Activated CD8-positive, alpha-beta T cell treated with anti-CD3 and anti-CD28 coated beads for 36 hours (primary cell): ENCODE data around the gene UBXN1. TPM values are rescaled to one million over a fixed set of nuclear protein-coding genes. Genes with fewer than 3 reads are reported as not detected.
A peak's percentile ranks its signal among the peaks of the same experiment; 100 is the strongest.
"Not testable (repeated sequence)": the region's sequence is repeated elsewhere in the genome, so short reads cannot be mapped to it uniquely, and the experiment has no call there.

Source experiments
- ATAC-seq: fragments of 200-7000 bp; cut with Tn5 transposase; one replicate; pipeline ENCODE4 v1.10.0; 2021; ENCODE audit warnings: mild to moderate bottlenecking, moderate library complexity
- CTCF ChIA-PET: fragments of 350-600 bp; sonication (Branson Sonifier 250); formaldehyde crosslinking; loops from one replicate; lab custom pipeline; 2021; ENCODE audit warnings: antibody characterized with exemption; lab: Charles Lee
- POLR2A ChIA-PET: fragments of 350-600 bp; sonication (Branson Sonifier 250); formaldehyde crosslinking; loops from one replicate; lab custom pipeline; 2021; ENCODE audit warnings: antibody characterized with exemption; lab: Charles Lee
- DNase-seq: peaks from one replicate; pipeline ENCODE4 v3.0.0-alpha.2; 2020
- H3K27ac Mint-ChIP-seq: one replicate; pipeline ENCODE4 v1.8.0; 2021; ENCODE audit warnings: mild to moderate bottlenecking, mixed read lengths
- H3K27me3 Mint-ChIP-seq: one replicate; pipeline ENCODE4 v1.8.0; 2021; ENCODE audit warnings: mixed read lengths
- H3K36me3 Mint-ChIP-seq: one replicate; pipeline ENCODE4 v1.8.0; 2021; ENCODE audit warnings: low read depth, mixed read lengths
- H3K4me1 Mint-ChIP-seq: one replicate; pipeline ENCODE4 v1.8.0; 2021; ENCODE audit warnings: low read depth, mixed read lengths
- H3K4me3 Mint-ChIP-seq: one replicate; pipeline ENCODE4 v1.8.0; 2021; ENCODE audit warnings: mild to moderate bottlenecking, moderate library complexity, mixed read lengths
- H3K9me3 Mint-ChIP-seq: one replicate; pipeline ENCODE4 v1.8.0; 2021; ENCODE audit warnings: mixed read lengths
- intact Hi-C: fragments of 100-400 bp; cut with micrococcal nuclease; formaldehyde crosslinking; loops from one replicate; pipeline ENCODE4 v1.10.0; 2022
- total RNA-seq, 2 experiments: library from RNA; stranded (reverse); gene quantifications; one replicate each; pipeline ENCODE4 v1.2.3, GENCODE V29; 2021
- TF ChIP-seq, protein P1 (sequence below): fragments of 200-600 bp; IDR thresholded peaks from one replicate; pipeline ENCODE4 v1.8.0; 2022; ENCODE audit warnings: antibody characterized with exemption, mild to moderate bottlenecking

The UBXN1 gene
- total RNA-seq, 2 experiments from 2014 or later = 104 to 120 TPM

- Mint-ChIP-seq H3K27me3 (no peaks in the 10 kb centered on the region), H3K4me1 (peaks cover 39% of the 10 kb centered on the region), H3K4me3 (peak overlapping the region; percentile 84), H3K27ac (peak overlapping the region; percentile 77), H3K9me3 (no peaks in the 10 kb centered on the region), H3K36me3 (peaks cover 39% of the 10 kb centered on the region)
- ATAC-seq = no peak
- DNase-seq = no peak
- TF ChIP-seq, protein P1, sequence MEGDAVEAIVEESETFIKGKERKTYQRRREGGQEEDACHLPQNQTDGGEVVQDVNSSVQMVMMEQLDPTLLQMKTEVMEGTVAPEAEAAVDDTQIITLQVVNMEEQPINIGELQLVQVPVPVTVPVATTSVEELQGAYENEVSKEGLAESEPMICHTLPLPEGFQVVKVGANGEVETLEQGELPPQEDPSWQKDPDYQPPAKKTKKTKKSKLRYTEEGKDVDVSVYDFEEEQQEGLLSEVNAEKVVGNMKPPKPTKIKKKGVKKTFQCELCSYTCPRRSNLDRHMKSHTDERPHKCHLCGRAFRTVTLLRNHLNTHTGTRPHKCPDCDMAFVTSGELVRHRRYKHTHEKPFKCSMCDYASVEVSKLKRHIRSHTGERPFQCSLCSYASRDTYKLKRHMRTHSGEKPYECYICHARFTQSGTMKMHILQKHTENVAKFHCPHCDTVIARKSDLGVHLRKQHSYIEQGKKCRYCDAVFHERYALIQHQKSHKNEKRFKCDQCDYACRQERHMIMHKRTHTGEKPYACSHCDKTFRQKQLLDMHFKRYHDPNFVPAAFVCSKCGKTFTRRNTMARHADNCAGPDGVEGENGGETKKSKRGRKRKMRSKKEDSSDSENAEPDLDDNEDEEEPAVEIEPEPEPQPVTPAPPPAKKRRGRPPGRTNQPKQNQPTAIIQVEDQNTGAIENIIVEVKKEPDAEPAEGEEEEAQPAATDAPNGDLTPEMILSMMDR = no peak
- ChIA-PET POLR2A (interaction anchor here (0.7 to 6.3 kb wide), 14 partner anchors 8 to 176 kb away, joined by 3 to 41 read pairs (median 4); partner anchors contain the start of genes LBHD1, SLC3A2, TMEM223 and TUT1), CTCF (interaction anchor here (0.9 to 2.9 kb wide), 7 partner anchors 11 to 281 kb away, joined by 3 to 12 read pairs (median 7); partner anchors contain the start of genes C11orf98, CSKMT and TMEM179B)
- intact Hi-C loops = no loop called here
Observed at GRCh38 chr11:62705413-62705812, 26.5 kb upstream of the UBXN1 start.

GRCh38 chr11:62703921-62704320 is 25.0 kb upstream of the UBXN1 start:
- ATAC-seq, H3K4me3 Mint-ChIP-seq, H3K27me3 Mint-ChIP-seq, DNase-seq, intact Hi-C loops, H3K9me3 Mint-ChIP-seq, H3K27ac Mint-ChIP-seq: not testable (repeated sequence)
- POLR2A ChIA-PET = interaction anchor here (1.4 to 1.8 kb wide), 2 partner anchors 40 to 137 kb away, joined by 4 to 5 read pairs; partner anchors contain the start of gene C11orf98
- Mint-ChIP-seq H3K36me3 (peaks cover 32% of the 10 kb centered on the region), H3K4me1 (peaks cover 32% of the 10 kb centered on the region)
- CTCF ChIA-PET = interaction anchor here (0.6 to 2.5 kb wide), 2 partner anchors 10 to 24 kb away, joined by 3 to 16 read pairs; no protein-coding TSS in a partner anchor

DNA sequence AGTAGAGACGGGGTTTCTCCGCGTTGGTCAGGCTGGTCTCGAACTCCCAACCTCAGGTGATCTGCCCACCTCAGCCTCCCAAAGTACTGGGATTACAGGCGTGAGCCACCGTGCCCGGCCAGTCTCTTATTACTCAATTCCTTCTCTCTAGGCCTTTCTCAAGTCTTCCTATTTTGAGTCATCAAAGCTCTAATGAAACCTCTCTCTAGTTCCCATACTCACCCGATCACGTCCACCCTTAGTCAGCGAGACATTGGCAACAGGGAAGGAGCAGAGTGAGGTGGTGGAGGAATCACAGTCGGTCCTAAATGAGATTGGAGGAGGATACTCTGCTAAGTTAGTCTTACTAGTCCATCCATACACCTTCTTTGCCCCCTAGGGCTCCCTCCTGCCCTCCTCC is 23.4 kb upstream of the UBXN1 start:
- intact Hi-C loops = no loop called here
- H3K4me1 Mint-ChIP-seq = peaks cover 17% of the 10 kb centered on the region
- CTCF ChIA-PET = interaction anchor here (1.1 to 2.5 kb wide), 4 partner anchors 8 to 278 kb away, joined by 3 to 16 read pairs (median 4); partner anchors contain the start of gene TTC9C
- no peaks in the 10 kb centered on the region for H3K9me3 Mint-ChIP-seq
- ATAC-seq (no peak), DNase-seq (no peak)
- H3K27ac Mint-ChIP-seq = no peak overlapping the region
- H3K36me3 Mint-ChIP-seq = peaks cover 24% of the 10 kb centered on the region
- TF ChIP-seq, protein P1 = no peak
- no peaks in the 10 kb centered on the region for H3K27me3 Mint-ChIP-seq
- POLR2A ChIA-PET = interaction anchor here (0.7 to 1.8 kb wide), 3 partner anchors 12 to 38 kb away, joined by 3 to 5 read pairs (median 3); partner anchors contain the start of gene C11orf98
- no peak overlapping the region for H3K4me3 Mint-ChIP-seq

GRCh38 chr11:62694455-62695167 is 15.7 kb upstream of the UBXN1 start:
- no peaks in the 10 kb centered on the region for H3K9me3 Mint-ChIP-seq
- POLR2A ChIA-PET = interaction anchor here (0.8 to 2.5 kb wide), 7 partner anchors 11 to 102 kb away, joined by 3 to 9 read pairs (median 4); partner anchors contain the start of genes C11orf98, CSKMT and TMEM223
- no peak overlapping the region for H3K27ac Mint-ChIP-seq
- H3K36me3 Mint-ChIP-seq = peaks cover 28% of the 10 kb centered on the region
- ATAC-seq (peak; percentile 84), DNase-seq (peak; percentile 87)
- no peaks in the 10 kb centered on the region for H3K27me3 Mint-ChIP-seq
- CTCF ChIA-PET = interaction anchor here (0.5 to 6.9 kb wide), 50 partner anchors 9 to 321 kb away, joined by 3 to 79 read pairs (median 4); partner anchors contain the start of genes B3GAT3, C11orf98, CSKMT and GANAB
- intact Hi-C loops = no loop called here
- peaks cover 7% of the 10 kb centered on the region for H3K4me1 Mint-ChIP-seq
- TF ChIP-seq, protein P1 = peak; percentile 92
- no peak overlapping the region for H3K4me3 Mint-ChIP-seq

- CTCF ChIA-PET = interaction anchor here (0.8 to 6.9 kb wide), 29 partner anchors 10 to 309 kb away, joined by 3 to 79 read pairs (median 4); partner anchors contain the start of genes B3GAT3, C11orf98, CSKMT and GANAB
- H3K4me3 Mint-ChIP-seq, H3K27me3 Mint-ChIP-seq, intact Hi-C loops, ATAC-seq, H3K9me3 Mint-ChIP-seq, H3K27ac Mint-ChIP-seq, DNase-seq, H3K4me1 Mint-ChIP-seq: not testable (repeated sequence)
- POLR2A ChIA-PET = interaction anchor here (0.8 to 2.5 kb wide), 5 partner anchors 12 to 101 kb away, joined by 3 to 9 read pairs (median 4); partner anchors contain the start of genes C11orf98 and CSKMT
- H3K36me3 Mint-ChIP-seq = peaks cover 27% of the 10 kb centered on the region
Observed at GRCh38 chr11:62693624-62694023, 14.8 kb upstream of the UBXN1 start.
